RWPE2 (cell line): Measurements from ENCODE around the gene DENND1A.
A peak's percentile ranks its signal among the peaks of the same experiment; 100 is the strongest.

Experiments
- ATAC-seq: fragments of 200-7000 bp; cut with Tn5 transposase; 3 replicates; pipeline ENCODE4 v1.9.1; 2021; ENCODE audit warnings: low read depth
- DNase-seq: peaks from one replicate; pipeline ENCODE4 v3.0.0-alpha.2; 2020; ENCODE audit warnings: low spot score
- H3K27ac ChIP-seq: fragments of 450-650 bp; 2 replicates; pipeline ENCODE4 v1.5.1; 2017; ENCODE audit warnings: mild to moderate bottlenecking; ENCODE audit not compliant: poor library complexity, severe bottlenecking
- H3K27me3 ChIP-seq: fragments of 250-450 bp; sonication (Bioruptor Pico); 2 replicates; pipeline ENCODE4 v1.5.1; 2021; ENCODE audit warnings: mild to moderate bottlenecking, moderate library complexity; ENCODE audit not compliant: insufficient read depth, poor library complexity, severe bottlenecking
- H3K36me3 ChIP-seq: fragments of 250-450 bp; sonication (Bioruptor Pico); 2 replicates; pipeline ENCODE4 v1.5.1; 2020; ENCODE audit warnings: low read depth, mild to moderate bottlenecking, moderate library complexity
- H3K4me1 ChIP-seq: fragments of 250-450 bp; sonication (Bioruptor Pico); 2 replicates; pipeline ENCODE4 v1.5.1; 2021; ENCODE audit warnings: mild to moderate bottlenecking, moderate library complexity; ENCODE audit not compliant: insufficient read depth, poor library complexity, severe bottlenecking
- H3K4me3 ChIP-seq: fragments of 250-450 bp; sonication (Bioruptor Pico); 2 replicates; pipeline ENCODE4 v1.5.1; 2021; ENCODE audit warnings: mild to moderate bottlenecking, moderate library complexity; ENCODE audit not compliant: severe bottlenecking
- H3K9me3 ChIP-seq: fragments of 250-450 bp; sonication (Bioruptor Pico); 2 replicates; pipeline ENCODE4 v1.5.1; 2021; ENCODE audit warnings: mild to moderate bottlenecking, moderate library complexity; ENCODE audit not compliant: severe bottlenecking
- TF ChIP-seq, protein P1 (sequence below): fragments of 450-650 bp; IDR thresholded peaks from one replicate; pipeline ENCODE4 v1.5.1; 2017; ENCODE audit warnings: mild to moderate bottlenecking, moderate library complexity; ENCODE audit not compliant: poor library complexity, severe bottlenecking

The DENND1A gene

DNA sequence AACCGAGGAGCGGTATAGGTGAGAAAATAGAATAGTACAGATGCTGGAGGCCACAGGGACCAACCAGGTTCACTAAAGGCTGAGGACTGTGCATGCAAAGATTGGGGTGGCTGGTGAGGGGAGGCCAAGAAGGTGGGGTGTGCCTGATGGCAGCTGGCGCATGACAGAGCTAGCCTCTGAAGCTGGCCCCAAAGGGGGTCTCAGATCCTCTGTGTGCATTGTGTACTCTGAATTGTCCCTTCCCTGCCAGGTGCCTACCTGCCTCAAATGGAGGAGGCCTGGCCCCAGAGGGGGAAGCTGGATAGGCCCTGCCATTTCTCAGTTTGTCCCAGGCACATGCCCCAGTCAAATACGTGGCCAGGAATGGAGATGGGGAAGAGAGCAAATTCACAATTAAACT is 510.8 kb downstream of the DENND1A start:
- H3K27ac ChIP-seq = no peak overlapping the region
- no peaks in the 10 kb centered on the region for H3K4me1 ChIP-seq
- DNase-seq (no peak), ATAC-seq (no peak)
- TF ChIP-seq, protein P1, sequence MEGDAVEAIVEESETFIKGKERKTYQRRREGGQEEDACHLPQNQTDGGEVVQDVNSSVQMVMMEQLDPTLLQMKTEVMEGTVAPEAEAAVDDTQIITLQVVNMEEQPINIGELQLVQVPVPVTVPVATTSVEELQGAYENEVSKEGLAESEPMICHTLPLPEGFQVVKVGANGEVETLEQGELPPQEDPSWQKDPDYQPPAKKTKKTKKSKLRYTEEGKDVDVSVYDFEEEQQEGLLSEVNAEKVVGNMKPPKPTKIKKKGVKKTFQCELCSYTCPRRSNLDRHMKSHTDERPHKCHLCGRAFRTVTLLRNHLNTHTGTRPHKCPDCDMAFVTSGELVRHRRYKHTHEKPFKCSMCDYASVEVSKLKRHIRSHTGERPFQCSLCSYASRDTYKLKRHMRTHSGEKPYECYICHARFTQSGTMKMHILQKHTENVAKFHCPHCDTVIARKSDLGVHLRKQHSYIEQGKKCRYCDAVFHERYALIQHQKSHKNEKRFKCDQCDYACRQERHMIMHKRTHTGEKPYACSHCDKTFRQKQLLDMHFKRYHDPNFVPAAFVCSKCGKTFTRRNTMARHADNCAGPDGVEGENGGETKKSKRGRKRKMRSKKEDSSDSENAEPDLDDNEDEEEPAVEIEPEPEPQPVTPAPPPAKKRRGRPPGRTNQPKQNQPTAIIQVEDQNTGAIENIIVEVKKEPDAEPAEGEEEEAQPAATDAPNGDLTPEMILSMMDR = no peak
- no peaks in the 10 kb centered on the region for H3K36me3 ChIP-seq
- no peaks in the 10 kb centered on the region for H3K9me3 ChIP-seq
- H3K27me3 ChIP-seq = no peaks in the 10 kb centered on the region
- H3K4me3 ChIP-seq = no peak overlapping the region

DNA sequence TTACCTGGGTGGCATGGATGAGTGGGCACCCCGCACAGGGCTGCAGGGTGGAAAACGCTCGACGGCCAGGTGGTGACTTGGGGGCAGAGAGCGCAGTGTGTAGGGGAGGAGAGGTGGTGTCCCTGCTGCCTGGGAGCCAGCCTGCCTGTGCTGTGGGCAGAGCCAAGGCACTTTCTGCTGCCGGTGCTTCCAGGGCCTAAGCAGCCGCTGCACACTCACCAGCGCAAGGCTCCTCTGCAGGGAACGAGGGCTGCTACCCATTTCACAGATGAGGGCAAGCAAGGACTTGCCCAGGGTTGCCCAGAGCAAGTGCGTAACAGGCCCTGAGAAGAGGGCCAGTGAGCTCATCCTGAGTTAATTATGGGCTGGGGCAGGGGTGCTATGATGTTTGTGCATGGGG is 511.4 kb downstream of the DENND1A start:
- Histone ChIP-seq H3K4me3 (no peak overlapping the region), H3K27me3 (no peaks in the 10 kb centered on the region), H3K9me3 (no peaks in the 10 kb centered on the region), H3K36me3 (no peaks in the 10 kb centered on the region), H3K4me1 (no peaks in the 10 kb centered on the region), H3K27ac (no peak overlapping the region)
- no peak for DNase-seq
- no peak for ATAC-seq
- TF ChIP-seq, protein P1 = no peak

DNA sequence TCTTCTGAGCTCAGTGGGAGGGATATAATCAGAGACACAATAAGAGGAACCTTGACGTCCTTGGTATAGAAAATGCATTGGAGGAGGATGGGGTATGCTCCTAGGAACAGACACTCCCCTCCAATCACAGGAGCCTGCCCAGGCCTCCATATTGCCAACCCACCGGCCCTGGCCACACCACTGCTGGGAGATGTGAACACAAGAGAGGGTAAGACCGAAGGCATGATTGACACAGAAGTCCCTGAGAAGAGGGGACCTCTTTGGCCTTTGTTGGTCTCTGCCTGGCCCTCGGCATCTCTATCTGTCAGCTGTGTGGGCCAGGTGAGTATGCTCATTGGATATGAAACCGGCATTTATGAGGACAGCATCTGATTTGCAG is 511.9 kb downstream of the DENND1A start:
- Histone ChIP-seq H3K4me3 (no peak overlapping the region), H3K27ac (no peak overlapping the region), H3K4me1 (no peaks in the 10 kb centered on the region), H3K27me3 (no peaks in the 10 kb centered on the region), H3K9me3 (no peaks in the 10 kb centered on the region), H3K36me3 (no peaks in the 10 kb centered on the region)
- TF ChIP-seq, protein P1 = no peak
- no peak for ATAC-seq
- DNase-seq = no peak

DNA sequence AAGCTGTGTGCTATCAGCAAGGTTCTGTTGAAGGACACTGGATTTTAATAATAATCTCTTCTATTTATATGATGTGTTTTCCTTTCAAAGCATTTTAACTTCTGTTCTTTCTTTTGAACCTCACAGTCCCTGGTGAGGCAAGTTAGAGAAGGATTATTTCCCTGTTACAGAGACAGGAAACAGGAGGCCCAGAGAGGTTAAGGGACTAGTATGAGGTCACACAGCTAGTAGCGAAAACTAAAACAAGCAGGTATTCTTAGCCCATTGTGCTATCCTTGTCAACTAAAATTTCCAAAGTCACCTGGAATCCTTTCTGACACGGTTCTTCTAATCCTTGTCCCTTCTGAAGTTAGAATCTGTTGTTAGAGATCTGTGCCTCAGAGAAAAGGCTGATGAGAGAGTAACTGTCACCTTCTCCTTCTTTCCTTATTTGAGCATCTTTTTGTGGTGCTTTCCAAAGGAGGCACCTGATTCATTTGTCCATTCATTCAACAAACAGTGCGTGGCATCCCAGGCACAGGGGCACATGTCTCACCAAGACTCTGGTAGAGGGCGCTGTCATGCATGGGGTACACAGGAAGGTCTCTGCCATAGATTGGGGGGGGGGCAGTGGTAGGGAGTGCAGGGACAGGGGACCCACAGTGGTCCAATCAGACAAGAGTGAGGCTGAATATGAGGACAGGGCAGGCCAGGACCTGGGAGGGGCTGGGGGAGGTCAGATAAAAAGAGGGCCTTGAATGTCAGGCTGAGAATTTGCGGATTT is 512.5 kb downstream of the DENND1A start:
- Histone ChIP-seq H3K36me3 (no peaks in the 10 kb centered on the region), H3K9me3 (no peaks in the 10 kb centered on the region), H3K4me3 (no peak overlapping the region), H3K27me3 (no peaks in the 10 kb centered on the region), H3K27ac (no peak overlapping the region), H3K4me1 (no peaks in the 10 kb centered on the region)
- TF ChIP-seq, protein P1 = no peak
- DNase-seq (no peak), ATAC-seq (no peak)

DNA sequence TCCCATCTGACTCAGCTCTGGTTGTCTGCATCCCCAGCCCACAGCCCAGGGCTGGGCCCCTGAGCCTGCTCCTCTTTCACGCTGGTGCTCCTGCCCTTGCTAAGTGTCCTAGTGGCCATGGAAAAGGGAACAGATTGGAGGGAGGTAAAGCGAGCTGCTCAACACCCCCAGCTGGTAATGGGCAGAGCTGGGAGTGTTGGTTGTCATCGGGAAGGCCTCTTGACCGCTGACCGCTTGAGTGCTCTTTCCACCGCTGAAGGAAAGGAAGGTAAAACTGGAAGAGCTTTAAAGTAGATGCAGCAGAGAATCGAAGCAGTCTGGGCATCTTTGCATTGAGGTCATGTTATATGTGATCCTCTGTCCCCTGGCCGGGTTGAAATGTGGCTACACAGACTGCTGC is 513.8 kb downstream of the DENND1A start:
- Histone ChIP-seq H3K27ac (no peak overlapping the region), H3K36me3 (no peaks in the 10 kb centered on the region), H3K9me3 (no peaks in the 10 kb centered on the region), H3K4me3 (no peak overlapping the region), H3K27me3 (no peaks in the 10 kb centered on the region), H3K4me1 (no peaks in the 10 kb centered on the region)
- peak; percentile 19 for DNase-seq
- no peak for ATAC-seq
- TF ChIP-seq, protein P1 = no peak
